ENCODE data around the gene DFFA. TPM values are rescaled to one million over a fixed set of nuclear protein-coding genes. Genes with fewer than 3 reads are reported as not detected.
A peak's percentile ranks its signal among the peaks of the same experiment; 100 is the strongest.

The DFFA gene
- total and polyA plus RNA-seq, 2 of the 4 experiments (the other 2 are of a cell fraction) = 28.1 to 62.6 TPM

DNA sequence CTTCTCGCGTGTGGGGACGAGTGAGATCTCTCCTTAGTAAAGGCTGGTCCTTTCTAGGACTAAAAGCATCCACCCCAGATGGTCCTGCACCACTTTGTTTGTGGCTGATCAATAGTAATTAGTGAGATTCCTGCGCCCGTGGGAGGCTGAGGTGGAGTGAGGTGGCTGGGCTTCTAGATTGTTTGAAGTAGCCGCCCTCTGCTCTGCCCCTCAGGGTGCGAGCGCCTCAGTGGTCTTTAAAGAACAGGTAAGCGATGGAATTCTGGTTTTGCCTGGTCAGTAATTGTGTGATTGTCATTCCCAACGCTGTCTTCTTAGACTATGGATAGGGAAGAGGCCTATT lies 23.1 kb upstream of the DFFA start:
- Histone ChIP-seq H3K4me1 (ENCODE audit: control insufficient read depth, insufficient read depth, low read length) (peaks cover 5% of the 10 kb centered on the region), H2BK5ac (ENCODE audit: low read depth, low read length, poor library complexity, severe bottlenecking) (no peak overlapping the region), H2BK20ac (ENCODE audit: low read depth, low read length) (no peak overlapping the region), H3K9me3 (ENCODE audit: control insufficient read depth, insufficient read depth, low read length) (no peaks in the 10 kb centered on the region), H3K14ac (replicated peaks; ENCODE audit: low read depth, low read length) (no peak overlapping the region), H3K27ac (ENCODE audit: insufficient read depth, low read length) (no peak overlapping the region), H3K56ac (ENCODE audit: extremely low read depth, insufficient read depth, low read length) (no peak overlapping the region), H3K9ac (ENCODE audit: low read depth, low read length) (no peak overlapping the region; the same call in 1 of the 2 replicates), H2AFZ (replicated peaks; ENCODE audit: low read length, poor library complexity) (no peak overlapping the region), H4K8ac (ENCODE audit: low read depth in 2 of 2, low read length in 2 of 2) (peak overlapping the region in 1 of 2 experiments; percentile 35; a peak in 2 of 4 replicates), H3K79me1 (ENCODE audit: low read depth in 1 of 2, low read length in 2 of 2) (peaks cover 30 to 69% of the 10 kb centered on the region in 2 experiments), H4K20me1 (ENCODE audit: insufficient read depth, low read length) (peaks cover 32% of the 10 kb centered on the region), H3K23ac (ENCODE audit: low read depth, low read length) (no peak overlapping the region), H4K5ac (ENCODE audit: low read depth, low read length) (0 out of 2 replicates have a peak overlapping the region, but pooled peaks have one; percentile 59), H4K91ac (ENCODE audit: insufficient read depth, low read depth, low read length) (no peak overlapping the region), H3K36me3 (ENCODE audit: control insufficient read depth, insufficient read depth, low read length) (peaks cover 3% of the 10 kb centered on the region; the same call in 1 of the 2 replicates), H3K9me1 (ENCODE audit: insufficient read depth, low read length) (peaks cover 4% of the 10 kb centered on the region), H2BK15ac (ENCODE audit: low read depth, low read length) (no peak overlapping the region), H2AK9ac (replicated peaks; ENCODE audit: low read depth, low read length, poor library complexity) (no peak overlapping the region), H3K4me2 (ENCODE audit: low read depth, low read length) (peak overlapping the region; percentile 68), H2AK5ac (ENCODE audit: low read depth, low read length) (no peak overlapping the region), H3K18ac (ENCODE audit: low read depth, low read length) (no peak overlapping the region), H3K27me3 (ENCODE audit: control insufficient read depth, insufficient read depth, low read length) (no peaks in the 10 kb centered on the region), H3K4ac (ENCODE audit: low read depth, low read length) (no peak overlapping the region), H3K4me3 (ENCODE audit: insufficient read depth, low read depth, low read length) (no peak overlapping the region), H2BK120ac (ENCODE audit: low read depth, low read length) (no peak overlapping the region)
- CTCF ChIA-PET = interaction anchor here (0.7 to 4.2 kb wide), 11 partner anchors 9 to 415 kb away, joined by 3 to 22 read pairs (median 3); no protein-coding TSS in a partner anchor
- BruUV-seq (replicated peaks) = no TSS peak
- ATAC-seq (ENCODE audit: low read depth) (no peak; the same call in 1 of the 2 replicates), DNase-seq (no peak)
- WGBS, 2 experiments (ENCODE audit: extremely low coverage in 2 of 2, insufficient read length in 1 of 2) = 90% methylated on average over 6 of the region's 10 CpGs; no CpG with 5 or more reads in 1 of the 2 experiments
- in situ Hi-C loops (cut with MboI; ENCODE audit: low sequenced_read_pairs) = no loop called here
- POLR2A ChIA-PET (ENCODE audit: unreplicated experiment) = no interaction called here
- TF ChIP-seq, protein P1, sequence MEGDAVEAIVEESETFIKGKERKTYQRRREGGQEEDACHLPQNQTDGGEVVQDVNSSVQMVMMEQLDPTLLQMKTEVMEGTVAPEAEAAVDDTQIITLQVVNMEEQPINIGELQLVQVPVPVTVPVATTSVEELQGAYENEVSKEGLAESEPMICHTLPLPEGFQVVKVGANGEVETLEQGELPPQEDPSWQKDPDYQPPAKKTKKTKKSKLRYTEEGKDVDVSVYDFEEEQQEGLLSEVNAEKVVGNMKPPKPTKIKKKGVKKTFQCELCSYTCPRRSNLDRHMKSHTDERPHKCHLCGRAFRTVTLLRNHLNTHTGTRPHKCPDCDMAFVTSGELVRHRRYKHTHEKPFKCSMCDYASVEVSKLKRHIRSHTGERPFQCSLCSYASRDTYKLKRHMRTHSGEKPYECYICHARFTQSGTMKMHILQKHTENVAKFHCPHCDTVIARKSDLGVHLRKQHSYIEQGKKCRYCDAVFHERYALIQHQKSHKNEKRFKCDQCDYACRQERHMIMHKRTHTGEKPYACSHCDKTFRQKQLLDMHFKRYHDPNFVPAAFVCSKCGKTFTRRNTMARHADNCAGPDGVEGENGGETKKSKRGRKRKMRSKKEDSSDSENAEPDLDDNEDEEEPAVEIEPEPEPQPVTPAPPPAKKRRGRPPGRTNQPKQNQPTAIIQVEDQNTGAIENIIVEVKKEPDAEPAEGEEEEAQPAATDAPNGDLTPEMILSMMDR (conservative IDR thresholded peaks at IDR 0.05; ENCODE audit: low read depth, low read length) = no peak
- TF ChIP-seq RCOR1 (IDR thresholded peaks at IDR 0.05; ENCODE audit: insufficient replicate concordance, low read length) (no peak), FOS (IDR thresholded peaks at IDR 0.05; ENCODE audit: low read depth, low read length) (no peak), POLR2A (IDR thresholded peaks at IDR 0.05; ENCODE audit: low read depth, low read length) (no peak)
- dilution Hi-C loops (cut with HindIII; ENCODE audit: low sequenced_read_pairs, unreplicated experiment) = no loop called here
- intact Hi-C loops (cut with micrococcal nuclease) = loop anchor here (2.0 kb wide), 1 partner anchor 57 kb away; no protein-coding TSS in a partner anchor
